HCT116 (cell line): ENCODE measurements around the gene ZNF793. TPM values are rescaled to one million over a fixed set of nuclear protein-coding genes. Genes with fewer than 3 reads are reported as not detected.

Experiments
- ATAC-seq: fragments of 200-7000 bp; cut with Tn5 transposase; 2 replicates; pipeline ENCODE4 v1.9.1; 2020; ENCODE audit warnings: mild to moderate bottlenecking, moderate library complexity
- BruUV-seq: library from RNA; stranded (reverse); fragments of 400-500 nt; replicated peaks from 2 replicates; lab custom pipeline; 2021; lab: Mats Ljungman, UMichigan
- CTCF ChIA-PET: fragments of 300-600 bp; sonication (Branson Sonifier 250); formaldehyde crosslinking; loops from one replicate; lab custom pipeline; 2021; ENCODE audit warnings: antibody characterized with exemption; lab: Charles Lee
- POLR2A ChIA-PET: fragments of 300-600, 350-600 bp; sonication (Branson Sonifier 250); formaldehyde crosslinking; loops from one replicate; lab custom pipeline; 2021; ENCODE audit warnings: antibody characterized with exemption; lab: Charles Lee
- RAD21 ChIA-PET, 2 experiments: fragments of 300-600 bp; sonication (Branson Sonifier 250); formaldehyde crosslinking; loops; one replicate each; lab custom pipeline; 2023; ENCODE audit warnings: low total read pairs in 2 of 2; ENCODE audit not compliant: uncharacterized antibody in 2 of 2, unreplicated experiment in 2 of 2, low non-redundant PET in 1 of 2; lab: Charles Lee
- DNase-seq: peaks from one replicate; pipeline ENCODE4 v3.0.0-alpha.2; 2010; ENCODE audit warnings: low read depth, low spot score
- H2AFZ ChIP-seq: fragments of 200-600 bp; shearing (Covaris generic), sonication (generic); 2 replicates; pipeline ENCODE4 v1.6.1; 2017; ENCODE audit warnings: low read depth, mixed run types, mixed read lengths, antibody characterized with exemption, low read length; ENCODE audit not compliant: poor library complexity, severe bottlenecking
- H3K27ac ChIP-seq: 2 replicates; pipeline ENCODE4 v1.5.1; 2012; ENCODE audit warnings: low read depth, low read length
- H3K27me3 ChIP-seq: fragments of 200-600 bp; sonication (generic); 2 replicates; pipeline ENCODE4 v1.6.1; 2016; ENCODE audit warnings: mixed run types, low read length, mixed read lengths; ENCODE audit not compliant: insufficient read depth
- H3K36me3 ChIP-seq, 2 experiments: fragments of 200-500 bp in 1 of 2; fragments of 200-600 bp in 1 of 2; sonication (Bioruptor generic) in 1 of 2; sonication (generic) in 1 of 2; 2 replicates each; pipeline versions ENCODE4 v1.5.1 to v1.6.1; 2014 to 2016; ENCODE audit warnings: low read length in 2 of 2, inconsistent platforms in 1 of 2, mixed read lengths in 1 of 2, mixed run types in 1 of 2; ENCODE audit not compliant: insufficient read depth in 2 of 2, control insufficient read depth in 1 of 2
- H3K4me1 ChIP-seq, 2 experiments: fragments of 200-600 bp in 1 of 2; sonication (generic) in 1 of 2; 2 replicates each; pipeline versions ENCODE4 v1.5.1 to v1.6.1; 2012 to 2017; ENCODE audit warnings: low read length in 2 of 2, inconsistent platforms in 1 of 2, mild to moderate bottlenecking in 1 of 2, mixed read lengths in 1 of 2, mixed run types in 1 of 2, moderate library complexity in 1 of 2; ENCODE audit not compliant: insufficient read depth in 2 of 2, control insufficient read depth in 1 of 2
- H3K4me2 ChIP-seq: fragments of 200-600 bp; sonication (generic); 2 replicates; pipeline ENCODE4 v1.6.1; 2017; ENCODE audit warnings: mixed run types, low read length, mixed read lengths
- H3K4me3 ChIP-seq, 2 experiments: fragments of 200-600 bp in 1 of 2; sonication (generic) in 1 of 2; replicated peaks in 1 of 2; 2 replicates each; pipeline ENCODE4 v1.5.1; 2011 to 2016; ENCODE audit warnings: low read length in 2 of 2, control low read depth in 1 of 2, low read depth in 1 of 2, mild to moderate bottlenecking in 1 of 2, mixed read lengths in 1 of 2, mixed run types in 1 of 2
- H3K79me2 ChIP-seq: fragments of 200-600 bp; sonication (generic); 2 replicates; pipeline ENCODE4 v1.6.1; 2017; ENCODE audit warnings: mild to moderate bottlenecking, mixed run types, low read length, moderate library complexity, mixed read lengths; ENCODE audit not compliant: insufficient read depth
- H3K9ac ChIP-seq: fragments of 200-600 bp; sonication (generic); 2 replicates; pipeline ENCODE4 v1.6.1; 2016; ENCODE audit warnings: low read length, mixed read lengths
- H3K9me2 ChIP-seq: fragments of 200-600 bp; sonication (generic), shearing (Covaris generic); 2 replicates; pipeline ENCODE4 v1.6.1; 2017; ENCODE audit warnings: mixed run types, mild to moderate bottlenecking, moderate library complexity; ENCODE audit not compliant: insufficient read depth
- H3K9me3 ChIP-seq, 2 experiments: fragments of 200-500 bp in 1 of 2; fragments of 200-600 bp in 1 of 2; sonication (Bioruptor generic) in 1 of 2; sonication (generic) in 1 of 2; 2 replicates each; pipeline ENCODE4 v1.6.1; 2014 to 2017; ENCODE audit warnings: low read length in 2 of 2, mixed read lengths in 2 of 2, inconsistent platforms in 1 of 2, low read depth in 1 of 2, mild to moderate bottlenecking in 1 of 2, mixed run types in 1 of 2, moderate library complexity in 1 of 2; ENCODE audit not compliant: control insufficient read depth in 1 of 2, insufficient read depth in 1 of 2
- H4K20me1 ChIP-seq: fragments of 200-600 bp; sonication (generic), shearing (Covaris generic); 2 replicates; pipeline ENCODE4 v1.6.1; 2017; ENCODE audit warnings: mixed run types, mild to moderate bottlenecking, moderate library complexity; ENCODE audit not compliant: insufficient read depth
- ATF3 ChIP-seq: IDR thresholded peaks from 2 replicates; pipeline ENCODE4 v1.6.1; 2012
- CBX3 ChIP-seq: IDR thresholded peaks from 2 replicates; pipeline ENCODE4 v1.6.1; 2012; ENCODE audit warnings: low read depth
- CTCF ChIP-seq, 3 experiments: fragments of 200-600 bp in 1 of 3; sonication (generic) in 1 of 3; IDR thresholded peaks in 2 of 3; conservative IDR thresholded peaks in 1 of 3; 2 replicates each; pipeline ENCODE4 v1.5.1; 2012 to 2017; ENCODE audit warnings: low read depth in 2 of 3, low read length in 2 of 3, antibody characterized with exemption in 1 of 3, borderline replicate concordance in 1 of 3, control low read depth in 1 of 3, mild to moderate bottlenecking in 1 of 3, mixed read lengths in 1 of 3, mixed run types in 1 of 3, moderate library complexity in 1 of 3; ENCODE audit not compliant: insufficient read depth in 1 of 3
- EGR1 ChIP-seq: IDR thresholded peaks from 2 replicates; pipeline ENCODE4 v1.6.1; 2012; ENCODE audit warnings: low read depth
- EZH2phosphoT487 ChIP-seq: fragments of 200-600 bp; IDR thresholded peaks from 2 replicates; pipeline ENCODE4 v1.6.1; 2018; ENCODE audit warnings: antibody characterized with exemption, borderline replicate concordance
- FOSL1 ChIP-seq: IDR thresholded peaks from 2 replicates; pipeline ENCODE4 v1.6.1; 2012; ENCODE audit warnings: low read depth
- POLR2A ChIP-seq: IDR thresholded peaks from 2 replicates; pipeline ENCODE4 v1.7.0; 2011; ENCODE audit warnings: borderline replicate concordance; ENCODE audit not compliant: insufficient read depth, insufficient read length; ENCODE audit errors: extremely low read depth
- POLR2AphosphoS5 ChIP-seq: IDR thresholded peaks from 2 replicates; pipeline ENCODE4 v1.6.1; 2011; ENCODE audit warnings: mild to moderate bottlenecking, low read depth, low read length, moderate library complexity
- RAD21 ChIP-seq: IDR thresholded peaks from 2 replicates; pipeline ENCODE4 v1.6.1; 2012; ENCODE audit warnings: low read depth, mild to moderate bottlenecking
- REST ChIP-seq: IDR thresholded peaks from 2 replicates; pipeline ENCODE4 v1.6.1; 2012; ENCODE audit warnings: low read depth
- SP1 ChIP-seq: IDR thresholded peaks from 2 replicates; pipeline ENCODE4 v1.6.1; 2012; ENCODE audit warnings: low read depth
- SRF ChIP-seq: IDR thresholded peaks from 2 replicates; pipeline ENCODE4 v1.6.1; 2012; ENCODE audit warnings: low read depth
- TCF7L2 ChIP-seq: IDR thresholded peaks from 2 replicates; pipeline ENCODE4 v1.7.0; 2011; ENCODE audit warnings: borderline replicate concordance, inconsistent platforms; ENCODE audit not compliant: insufficient read depth, insufficient read length; ENCODE audit errors: extremely low read depth
- YY1 ChIP-seq: IDR thresholded peaks from 2 replicates; pipeline ENCODE4 v1.6.1; 2011; ENCODE audit warnings: low read length, low read depth, moderate library complexity, mild to moderate bottlenecking; ENCODE audit not compliant: insufficient replicate concordance; ENCODE audit errors: extremely low read depth
- ZBTB33 ChIP-seq: IDR thresholded peaks from 2 replicates; pipeline ENCODE4 v1.6.1; 2011; ENCODE audit warnings: mild to moderate bottlenecking, low read length, moderate library complexity; ENCODE audit not compliant: insufficient replicate concordance; ENCODE audit errors: extremely low read depth
- intact Hi-C: fragments of 100-400 bp; cut with micrococcal nuclease; formaldehyde crosslinking; loops from 2 replicates; pipeline ENCODE4 v1.10.0; 2022
- total RNA-seq: library from RNA; stranded (reverse); gene quantifications from one replicate; pipeline ENCODE4 v1.2.1, GENCODE V29; 2021; ENCODE audit not compliant: unreplicated experiment

ZNF793 gene
- total RNA-seq, 1 experiment from 2014 or later, result not detected

GRCh38 chr19:37468961-37469777 is 37.6 kb upstream of the ZNF793 start, which contains the start of gene ZNF570 (continued):
- no peak for TF ChIP-seq REST
- TF ChIP-seq YY1, result no peak

- H3K27ac ChIP-seq, result no peak overlapping the region
- H3K4me2 ChIP-seq, result no peak overlapping the region
- POLR2A ChIA-PET, result no interaction called here
- H2AFZ ChIP-seq, result no peak overlapping the region
- TF ChIP-seq POLR2A (no peak), CBX3 (no peak), RAD21 (no peak), ATF3 (no peak), FOSL1 (no peak), YY1 (no peak), EGR1 (no peak), TCF7L2 (no peak), POLR2AphosphoS5 (no peak), SP1 (no peak), SRF (no peak), ZBTB33 (no peak), CTCF (IDR thresholded peaks at IDR 0.05 in 2 of 3, conservative IDR thresholded peaks at IDR 0.05 in 1 of 3; ENCODE audit: borderline replicate concordance in 1 of 3, insufficient read depth in 1 of 3, low read depth in 2 of 3, low read length in 2 of 3) (no peak), EZH2phosphoT487 (no peak)
- TF ChIP-seq, all 23 proteins: peak for 0
- Histone ChIP-seq H4K20me1 (no peaks in the 10 kb centered on the region), H3K27me3 (no peaks in the 10 kb centered on the region), H3K36me3 (no peaks in the 10 kb centered on the region), H3K79me2 (no peaks in the 10 kb centered on the region), H3K4me1 (no peaks in the 10 kb centered on the region), H3K9me2 (no peaks in the 10 kb centered on the region), H3K9me3 (peaks cover 17 to 29% of the 10 kb centered on the region in 2 experiments; a peak in 2 of 4 replicates), H3K4me3 (no peak overlapping the region), H3K9ac (no peak overlapping the region)
- CTCF ChIA-PET, result no interaction called here
- ATAC-seq (no peak), DNase-seq (no peak)
- RAD21 ChIA-PET, result no interaction called here
- no TSS peak for BruUV-seq
- intact Hi-C loops, result no loop called here
Measured at GRCh38 chr19:37470216-37470615, 36.5 kb upstream of the ZNF793 start.
